ENCODE measurements around the gene GIGYF2.

The GIGYF2 gene

GRCh38 chr2:232891621-232892071 is 194.5 kb downstream of the GIGYF2 start:
- Histone ChIP-seq H3K27ac (no peak overlapping the region), H3K4me3 (ENCODE audit: low read depth, low read length) (no peak overlapping the region), H3K27me3 (replicated peaks) (no peaks in the 10 kb centered on the region), H3K36me3 (replicated peaks) (no peaks in the 10 kb centered on the region)
- TF ChIP-seq, protein P1, sequence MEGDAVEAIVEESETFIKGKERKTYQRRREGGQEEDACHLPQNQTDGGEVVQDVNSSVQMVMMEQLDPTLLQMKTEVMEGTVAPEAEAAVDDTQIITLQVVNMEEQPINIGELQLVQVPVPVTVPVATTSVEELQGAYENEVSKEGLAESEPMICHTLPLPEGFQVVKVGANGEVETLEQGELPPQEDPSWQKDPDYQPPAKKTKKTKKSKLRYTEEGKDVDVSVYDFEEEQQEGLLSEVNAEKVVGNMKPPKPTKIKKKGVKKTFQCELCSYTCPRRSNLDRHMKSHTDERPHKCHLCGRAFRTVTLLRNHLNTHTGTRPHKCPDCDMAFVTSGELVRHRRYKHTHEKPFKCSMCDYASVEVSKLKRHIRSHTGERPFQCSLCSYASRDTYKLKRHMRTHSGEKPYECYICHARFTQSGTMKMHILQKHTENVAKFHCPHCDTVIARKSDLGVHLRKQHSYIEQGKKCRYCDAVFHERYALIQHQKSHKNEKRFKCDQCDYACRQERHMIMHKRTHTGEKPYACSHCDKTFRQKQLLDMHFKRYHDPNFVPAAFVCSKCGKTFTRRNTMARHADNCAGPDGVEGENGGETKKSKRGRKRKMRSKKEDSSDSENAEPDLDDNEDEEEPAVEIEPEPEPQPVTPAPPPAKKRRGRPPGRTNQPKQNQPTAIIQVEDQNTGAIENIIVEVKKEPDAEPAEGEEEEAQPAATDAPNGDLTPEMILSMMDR (IDR thresholded peaks at IDR 0.05; ENCODE audit: low read depth, low read length, missing control alignments): no peak
- peak; percentile 32 for DNase-seq
- in situ Hi-C loops (cut with HindIII; ENCODE audit: low pct_ligation_motif_present, low sequenced_read_pairs): no loop called here

- no peak overlapping the region for H3K4me3 ChIP-seq (ENCODE audit: low read depth, low read length)
- no peaks in the 10 kb centered on the region for H3K36me3 ChIP-seq (replicated peaks)
- in situ Hi-C loops (cut with HindIII; ENCODE audit: low pct_ligation_motif_present, low sequenced_read_pairs): no loop called here
- no peaks in the 10 kb centered on the region for H3K27me3 ChIP-seq (replicated peaks)
- TF ChIP-seq, protein P1 (IDR thresholded peaks at IDR 0.05; ENCODE audit: low read depth, low read length, missing control alignments): no peak
- no peak for DNase-seq
- no peak overlapping the region for H3K27ac ChIP-seq
Measured at GRCh38 chr2:232892221-232892620, 195.1 kb downstream of the GIGYF2 start.

GRCh38 chr2:232892843-232893242 is 195.7 kb downstream of the GIGYF2 start:
- Histone ChIP-seq H3K27ac (no peak overlapping the region), H3K27me3 (replicated peaks) (no peaks in the 10 kb centered on the region), H3K4me3 (ENCODE audit: low read depth, low read length) (no peak overlapping the region), H3K36me3 (replicated peaks) (no peaks in the 10 kb centered on the region)
- DNase-seq: no peak
- in situ Hi-C loops (cut with HindIII; ENCODE audit: low pct_ligation_motif_present, low sequenced_read_pairs): no loop called here
- TF ChIP-seq, protein P1 (IDR thresholded peaks at IDR 0.05; ENCODE audit: low read depth, low read length, missing control alignments): no peak

GRCh38 chr2:232893834-232894233 is 196.7 kb downstream of the GIGYF2 start:
- Histone ChIP-seq H3K36me3 (replicated peaks) (no peaks in the 10 kb centered on the region), H3K4me3 (ENCODE audit: low read depth, low read length) (no peak overlapping the region), H3K27me3 (replicated peaks) (no peaks in the 10 kb centered on the region), H3K27ac (no peak overlapping the region)
- TF ChIP-seq, protein P1 (IDR thresholded peaks at IDR 0.05; ENCODE audit: low read depth, low read length, missing control alignments): no peak
- no peak for DNase-seq
- in situ Hi-C loops (cut with HindIII; ENCODE audit: low pct_ligation_motif_present, low sequenced_read_pairs): no loop called here

DNA sequence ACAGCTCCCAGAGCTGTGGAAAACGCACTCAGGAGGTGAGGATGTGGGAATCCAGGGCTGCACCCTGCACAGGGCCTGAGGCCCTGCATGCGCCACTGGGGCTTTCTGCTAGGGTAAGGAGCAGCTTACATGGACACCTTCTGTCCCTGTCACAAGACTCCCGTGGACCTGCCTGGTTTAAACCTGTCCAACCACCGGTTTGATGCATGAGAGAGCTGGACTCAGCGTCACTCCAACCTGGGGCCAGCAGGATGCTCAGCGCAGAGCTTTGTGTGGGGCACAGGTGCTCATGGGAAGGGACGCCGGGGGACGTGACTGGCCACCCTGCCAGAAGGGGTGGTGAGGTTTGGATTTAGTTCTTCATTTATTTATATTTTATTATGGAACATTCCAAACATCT is 197.1 kb downstream of the GIGYF2 start:
- Histone ChIP-seq H3K4me3 (ENCODE audit: low read depth, low read length) (no peak overlapping the region), H3K27ac (no peak overlapping the region), H3K36me3 (replicated peaks) (no peaks in the 10 kb centered on the region), H3K27me3 (replicated peaks) (no peaks in the 10 kb centered on the region)
- TF ChIP-seq, protein P1 (IDR thresholded peaks at IDR 0.05; ENCODE audit: low read depth, low read length, missing control alignments): no peak
- DNase-seq: no peak
- in situ Hi-C loops (cut with HindIII; ENCODE audit: low pct_ligation_motif_present, low sequenced_read_pairs): no loop called here

DNA sequence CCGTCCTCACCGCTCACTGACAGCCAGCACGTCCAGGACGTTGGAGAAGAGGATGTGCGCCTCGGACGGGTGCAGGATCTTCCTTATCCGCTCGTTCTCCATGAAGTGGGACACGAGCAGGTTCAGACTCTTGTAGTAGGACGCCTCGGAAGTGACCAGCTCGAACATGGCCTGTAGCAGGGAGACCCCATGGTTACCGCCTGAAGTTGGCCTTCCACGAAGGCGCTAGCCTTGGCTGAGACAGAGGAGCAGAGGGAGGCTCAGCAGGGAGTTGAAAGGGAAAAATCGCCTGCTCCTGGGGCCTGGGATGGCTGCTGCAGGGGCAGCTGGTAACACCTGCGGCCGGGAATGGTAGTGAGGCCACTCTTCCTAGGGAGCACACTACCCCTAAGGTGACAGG is 197.6 kb downstream of the GIGYF2 start:
- in situ Hi-C loops (cut with HindIII; ENCODE audit: low pct_ligation_motif_present, low sequenced_read_pairs): no loop called here
- Histone ChIP-seq H3K27me3 (replicated peaks) (no peaks in the 10 kb centered on the region), H3K36me3 (replicated peaks) (no peaks in the 10 kb centered on the region), H3K27ac (no peak overlapping the region), H3K4me3 (ENCODE audit: low read depth, low read length) (no peak overlapping the region)
- TF ChIP-seq, protein P1 (IDR thresholded peaks at IDR 0.05; ENCODE audit: low read depth, low read length, missing control alignments): no peak
- no peak for DNase-seq

All from brain microvascular endothelial cell (primary cell).